Lower leg skin (tissue), 4 donors: ENCODE measurements around the gene URM1. TPM values are rescaled to one million over a fixed set of nuclear protein-coding genes. Genes with fewer than 3 reads are reported as not detected.

ENCODE experiments used
- DNase-seq, 2 donors: peaks; one replicate each; pipeline ENCODE4 v3.0.0-alpha.2; 2019; ENCODE audit warnings: low spot score in 2 of 2
- H3K4me3 ChIP-seq: fragments of 200-600 bp; sonication (generic); 2 replicates; pipeline ENCODE4 v1.5.1; 2017; ENCODE audit warnings: mild to moderate bottlenecking, low read depth; ENCODE audit not compliant: poor library complexity, severe bottlenecking
- POLR2A ChIP-seq, 2 donors: fragments of 450-650 bp; IDR thresholded peaks; one replicate each; pipeline ENCODE4 v1.6.1; 2016 to 2017; ENCODE audit warnings: antibody characterized with exemption in 2 of 2, mild to moderate bottlenecking in 1 of 2, moderate library complexity in 1 of 2
- WGBS, 2 donors: methylation state at CpG; one replicate each; pipeline ENCODE4 v1.1.5; 2018; 5-methylcytosine and 5-hydroxymethylcytosine counted together
- intact Hi-C: fragments of 100-400 bp; cut with DNase I; formaldehyde crosslinking; loops from one replicate; pipeline ENCODE4 v1.15.0; 2023; ENCODE audit warnings: low total_unique reads
- total RNA-seq, 4 donors: library from RNA; depleted of rRNA; stranded (reverse); fragments of >200 nt; gene quantifications; one replicate each; pipeline ENCODE4 v1.1.0, GENCODE V29; 2016
- TF ChIP-seq, protein P1 (sequence below), 3 donors: fragments of 450-650 bp; IDR thresholded peaks; one replicate each; pipeline ENCODE4 v1.5.1; 2016; ENCODE audit warnings: antibody characterized with exemption in 3 of 3, mild to moderate bottlenecking in 3 of 3, moderate library complexity in 2 of 3

Gene URM1
- total RNA-seq, 4 donors from 2014 or later = 24.3 to 37.7 (median 31.1) TPM

DNA sequence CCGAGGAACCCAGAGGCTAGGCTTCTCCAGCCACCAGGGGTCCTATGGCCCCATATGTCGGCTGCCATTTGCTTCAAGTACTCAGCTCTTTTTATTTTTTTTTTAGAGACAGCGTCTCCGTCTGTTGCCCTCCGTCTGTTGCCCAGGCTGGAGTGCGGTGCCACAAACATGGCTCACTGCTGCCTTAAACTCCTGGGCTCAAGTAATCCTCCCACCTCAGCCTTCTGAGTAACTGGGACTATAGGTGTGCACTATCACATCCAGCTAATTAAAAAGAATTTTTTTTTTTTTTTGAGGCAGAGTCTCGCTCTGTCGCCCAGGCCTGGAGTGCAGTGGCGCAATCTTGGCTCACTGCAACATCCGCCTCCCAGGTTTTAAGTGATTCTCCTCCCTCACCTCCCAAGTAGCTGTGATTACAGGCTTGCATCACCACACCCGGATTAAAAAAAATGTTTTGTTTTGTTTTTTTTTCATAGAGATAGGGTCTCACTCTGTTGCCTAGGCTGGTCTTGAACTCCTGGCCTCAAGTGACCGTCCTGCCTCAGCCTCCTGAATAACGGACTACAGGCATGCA is 58.4 kb downstream of the URM1 start:
- H3K4me3 ChIP-seq = no peak overlapping the region
- TF ChIP-seq POLR2A (IDR thresholded peaks at IDR 0.05) = no peak
- TF ChIP-seq, protein P1, sequence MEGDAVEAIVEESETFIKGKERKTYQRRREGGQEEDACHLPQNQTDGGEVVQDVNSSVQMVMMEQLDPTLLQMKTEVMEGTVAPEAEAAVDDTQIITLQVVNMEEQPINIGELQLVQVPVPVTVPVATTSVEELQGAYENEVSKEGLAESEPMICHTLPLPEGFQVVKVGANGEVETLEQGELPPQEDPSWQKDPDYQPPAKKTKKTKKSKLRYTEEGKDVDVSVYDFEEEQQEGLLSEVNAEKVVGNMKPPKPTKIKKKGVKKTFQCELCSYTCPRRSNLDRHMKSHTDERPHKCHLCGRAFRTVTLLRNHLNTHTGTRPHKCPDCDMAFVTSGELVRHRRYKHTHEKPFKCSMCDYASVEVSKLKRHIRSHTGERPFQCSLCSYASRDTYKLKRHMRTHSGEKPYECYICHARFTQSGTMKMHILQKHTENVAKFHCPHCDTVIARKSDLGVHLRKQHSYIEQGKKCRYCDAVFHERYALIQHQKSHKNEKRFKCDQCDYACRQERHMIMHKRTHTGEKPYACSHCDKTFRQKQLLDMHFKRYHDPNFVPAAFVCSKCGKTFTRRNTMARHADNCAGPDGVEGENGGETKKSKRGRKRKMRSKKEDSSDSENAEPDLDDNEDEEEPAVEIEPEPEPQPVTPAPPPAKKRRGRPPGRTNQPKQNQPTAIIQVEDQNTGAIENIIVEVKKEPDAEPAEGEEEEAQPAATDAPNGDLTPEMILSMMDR (IDR thresholded peaks at IDR 0.05) = no peak
- intact Hi-C loops = no loop called here
- DNase-seq = no peak
- WGBS, 2 donors = 89% methylated on average over 13 of the region's 13 CpGs

DNA sequence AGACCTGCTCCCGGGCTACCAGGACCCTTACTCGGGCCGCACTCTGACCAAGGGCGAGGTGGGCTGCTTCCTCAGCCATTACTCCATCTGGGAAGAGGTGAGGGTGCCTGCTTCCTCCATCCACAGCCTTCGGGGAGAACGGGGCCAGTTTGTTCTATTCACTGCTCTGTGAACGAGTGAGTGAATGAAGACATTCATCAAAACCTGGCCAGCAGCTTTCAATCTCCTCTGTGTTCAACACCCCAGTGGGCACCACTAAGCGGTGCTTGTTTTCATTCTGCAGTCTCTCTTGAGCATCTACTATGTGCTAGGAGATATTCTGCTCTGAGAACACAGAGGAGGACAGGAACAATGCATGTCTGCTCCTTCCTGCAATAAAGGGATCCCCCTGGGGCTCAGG is 60.0 kb downstream of the URM1 start:
- intact Hi-C loops = no loop called here
- no peak overlapping the region for H3K4me3 ChIP-seq
- TF ChIP-seq POLR2A (IDR thresholded peaks at IDR 0.05) = no peak
- TF ChIP-seq, protein P1 (IDR thresholded peaks at IDR 0.05) = no peak
- no peak for DNase-seq
- WGBS, 2 donors = 87 to 95% methylated on average over 8 of the region's 8 CpGs

- TF ChIP-seq, protein P1 (IDR thresholded peaks at IDR 0.05) = no peak
- TF ChIP-seq POLR2A (IDR thresholded peaks at IDR 0.05) = no peak
- H3K4me3 ChIP-seq = no peak overlapping the region
- intact Hi-C loops = no loop called here
- DNase-seq = no peak
- WGBS, 2 donors = 91 to 98% methylated on average over 16 to 17 of the region's 17 CpGs
Measured at GRCh38 chr9:128434340-128434739, 63.2 kb downstream of the URM1 start.

- no peak for DNase-seq
- 94 to 95% methylated on average over 18 of the region's 18 CpGs for WGBS, 2 donors
- H3K4me3 ChIP-seq = no peak overlapping the region
- TF ChIP-seq POLR2A (IDR thresholded peaks at IDR 0.05) = no peak
- TF ChIP-seq, protein P1 (IDR thresholded peaks at IDR 0.05) = no peak
- intact Hi-C loops = no loop called here
Measured at GRCh38 chr9:128435611-128436010, 64.4 kb downstream of the URM1 start.

- 26 to 32% methylated on average over 9 to 12 of the region's 12 CpGs for WGBS, 2 donors
- intact Hi-C loops = no loop called here
- H3K4me3 ChIP-seq = no peak overlapping the region
- peak; percentile 75 to 96 for DNase-seq
- TF ChIP-seq POLR2A (IDR thresholded peaks at IDR 0.05) = no peak
- TF ChIP-seq, protein P1 (IDR thresholded peaks at IDR 0.05) = peak in 1 of 3 donors; percentile 90
Measured at GRCh38 chr9:128438343-128439109, 67.4 kb downstream of the URM1 start.
